Measurements from ENCODE around the gene TRAF1. TPM values are rescaled to one million over a fixed set of nuclear protein-coding genes. Genes with fewer than 3 reads are reported as not detected.
A peak's percentile ranks its signal among the peaks of the same experiment; 100 is the strongest.

TRAF1 gene
- total RNA-seq, 2 experiments from 2014 or later = 51.6 to 52.9 TPM

GRCh38 chr9:120938851-120939250, 12.3 kb upstream of the TRAF1 start:
- DNase-seq = no peak
- ChIA-PET POLR2A (interaction anchor here (1.1 kb wide), 1 partner anchor 34 kb away, joined by 3 read pairs; no protein-coding TSS in a partner anchor), CTCF (interaction anchor here (0.9 to 1.4 kb wide), 8 partner anchors 12 to 182 kb away, joined by 3 to 5 read pairs (median 4); partner anchors contain the start of genes PHF19 and TRAF1)
- peaks cover 36% of the 10 kb centered on the region for H3K4me1 Mint-ChIP-seq (ENCODE audit: low read depth)
- H3K9me3 Mint-ChIP-seq (ENCODE audit: insufficient read depth) = no peaks in the 10 kb centered on the region
- peaks cover 8% of the 10 kb centered on the region for H3K27me3 Mint-ChIP-seq (ENCODE audit: low read depth)
- no peak overlapping the region for H3K27ac Mint-ChIP-seq
- ATAC-seq = no peak
- H3K4me3 Mint-ChIP-seq = no peak overlapping the region
- H3K36me3 Mint-ChIP-seq (ENCODE audit: low read depth) = no peaks in the 10 kb centered on the region

DNA sequence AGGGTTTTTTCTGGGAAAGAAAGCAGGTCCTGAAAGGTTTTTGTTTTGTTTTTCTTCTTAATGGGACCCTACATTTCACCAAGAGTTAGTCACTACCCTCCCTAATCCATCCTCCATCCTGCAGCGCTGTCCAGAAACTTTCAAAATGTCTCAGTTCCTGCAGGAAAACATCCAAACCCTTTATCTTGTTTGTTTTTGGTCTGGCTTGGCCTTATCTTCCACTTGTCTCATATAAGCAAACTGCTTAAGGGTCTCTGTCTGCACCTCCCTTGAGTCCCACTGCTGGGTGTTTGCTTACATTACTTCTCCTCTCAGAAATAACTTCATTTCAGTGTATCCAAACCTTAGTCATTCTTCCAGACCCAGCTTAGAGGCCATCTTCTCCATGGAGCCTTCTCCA, 11.0 kb upstream of the TRAF1 start:
- ChIA-PET CTCF (interaction anchor here (0.7 to 7.2 kb wide), 16 partner anchors 12 to 341 kb away, joined by 3 to 66 read pairs (median 7); partner anchors contain the start of gene TRAF1), POLR2A (interaction anchor here (0.9 to 1.4 kb wide), 3 partner anchors 47 to 93 kb away, joined by 3 to 5 read pairs (median 3); no protein-coding TSS in a partner anchor)
- H3K27ac Mint-ChIP-seq = peak overlapping the region; percentile 48
- peaks cover 8% of the 10 kb centered on the region for H3K27me3 Mint-ChIP-seq (ENCODE audit: low read depth)
- no peak overlapping the region for H3K4me3 Mint-ChIP-seq
- no peak for DNase-seq
- no peaks in the 10 kb centered on the region for H3K36me3 Mint-ChIP-seq (ENCODE audit: low read depth)
- peaks cover 49% of the 10 kb centered on the region for H3K4me1 Mint-ChIP-seq (ENCODE audit: low read depth)
- H3K9me3 Mint-ChIP-seq (ENCODE audit: insufficient read depth) = no peaks in the 10 kb centered on the region
- no peak for ATAC-seq

- Mint-ChIP-seq H3K4me1 (ENCODE audit: low read depth) (peaks cover 54% of the 10 kb centered on the region), H3K27ac (peak overlapping the region; percentile 77), H3K4me3 (no peak overlapping the region), H3K9me3 (ENCODE audit: insufficient read depth) (no peaks in the 10 kb centered on the region), H3K36me3 (ENCODE audit: low read depth) (no peaks in the 10 kb centered on the region), H3K27me3 (ENCODE audit: low read depth) (peaks cover 8% of the 10 kb centered on the region)
- DNase-seq = no peak
- CTCF ChIA-PET = interaction anchor here (0.6 to 7.2 kb wide), 23 partner anchors 9 to 342 kb away, joined by 3 to 66 read pairs (median 5); partner anchors contain the start of gene TRAF1
- POLR2A ChIA-PET = interaction anchor here (0.9 to 1.7 kb wide), 4 partner anchors 21 to 93 kb away, joined by 3 to 5 read pairs (median 4); no protein-coding TSS in a partner anchor
- no peak for ATAC-seq
These were observed 10.5 kb upstream of the TRAF1 start for GRCh38 chr9:120937127-120937526.

- Mint-ChIP-seq H3K4me3 (peak overlapping the region; percentile 15), H3K27me3 (ENCODE audit: low read depth) (peaks cover 8% of the 10 kb centered on the region), H3K27ac (peak overlapping the region; percentile 77), H3K9me3 (ENCODE audit: insufficient read depth) (no peaks in the 10 kb centered on the region), H3K36me3 (ENCODE audit: low read depth) (no peaks in the 10 kb centered on the region), H3K4me1 (ENCODE audit: low read depth) (peaks cover 57% of the 10 kb centered on the region)
- ATAC-seq (no peak), DNase-seq (no peak)
- ChIA-PET CTCF (interaction anchor here (0.6 to 7.2 kb wide), 25 partner anchors 10 to 342 kb away, joined by 3 to 66 read pairs (median 5); partner anchors contain the start of gene TRAF1), POLR2A (interaction anchor here (0.6 to 8.3 kb wide), 8 partner anchors 13 to 139 kb away, joined by 3 to 111 read pairs (median 4); partner anchors contain the start of genes PSMD5 and TRAF1)
These were observed 10.1 kb upstream of the TRAF1 start for GRCh38 chr9:120936764-120937122.

GRCh38 chr9:120936011-120936763, 9.6 kb upstream of the TRAF1 start:
- H3K9me3 Mint-ChIP-seq (ENCODE audit: insufficient read depth) = no peaks in the 10 kb centered on the region
- POLR2A ChIA-PET = interaction anchor here (0.6 to 8.3 kb wide), 7 partner anchors 13 to 139 kb away, joined by 3 to 111 read pairs (median 5); partner anchors contain the start of genes PHF19, PSMD5 and TRAF1
- DNase-seq = peak; percentile 91

GRCh38 chr9:120935383-120935857, 8.8 kb upstream of the TRAF1 start:
- CTCF ChIA-PET = interaction anchor here (0.6 to 7.2 kb wide), 19 partner anchors 10 to 180 kb away, joined by 3 to 66 read pairs (median 5); partner anchors contain the start of genes FBXW2 and TRAF1
- POLR2A ChIA-PET = interaction anchor here (1.7 to 8.3 kb wide), 4 partner anchors 12 to 59 kb away, joined by 5 to 141 read pairs (median 62); partner anchors contain the start of genes PHF19 and TRAF1
- Mint-ChIP-seq H3K4me1 (ENCODE audit: low read depth) (peaks cover 68% of the 10 kb centered on the region), H3K9me3 (ENCODE audit: insufficient read depth) (no peaks in the 10 kb centered on the region), H3K27ac (peak overlapping the region; percentile 77), H3K27me3 (ENCODE audit: low read depth) (no peaks in the 10 kb centered on the region), H3K4me3 (peak overlapping the region; percentile 15), H3K36me3 (ENCODE audit: low read depth) (peaks cover 4% of the 10 kb centered on the region)
- DNase-seq (peak; percentile 42), ATAC-seq (no peak)

More at GRCh38 chr9:120936011-120936763, 9.6 kb upstream of the TRAF1 start:
- H3K27me3 Mint-ChIP-seq (ENCODE audit: low read depth) = peaks cover 5% of the 10 kb centered on the region
- H3K36me3 Mint-ChIP-seq (ENCODE audit: low read depth) = peaks cover under 1% of the 10 kb centered on the region
- peak; percentile 72 for ATAC-seq
- H3K4me3 Mint-ChIP-seq = peak overlapping the region; percentile 15
- peaks cover 62% of the 10 kb centered on the region for H3K4me1 Mint-ChIP-seq (ENCODE audit: low read depth)
- H3K27ac Mint-ChIP-seq = peak overlapping the region; percentile 77
- CTCF ChIA-PET = interaction anchor here (0.6 to 7.2 kb wide), 29 partner anchors 10 to 343 kb away, joined by 3 to 66 read pairs (median 5); partner anchors contain the start of genes FBXW2 and TRAF1

DNA sequence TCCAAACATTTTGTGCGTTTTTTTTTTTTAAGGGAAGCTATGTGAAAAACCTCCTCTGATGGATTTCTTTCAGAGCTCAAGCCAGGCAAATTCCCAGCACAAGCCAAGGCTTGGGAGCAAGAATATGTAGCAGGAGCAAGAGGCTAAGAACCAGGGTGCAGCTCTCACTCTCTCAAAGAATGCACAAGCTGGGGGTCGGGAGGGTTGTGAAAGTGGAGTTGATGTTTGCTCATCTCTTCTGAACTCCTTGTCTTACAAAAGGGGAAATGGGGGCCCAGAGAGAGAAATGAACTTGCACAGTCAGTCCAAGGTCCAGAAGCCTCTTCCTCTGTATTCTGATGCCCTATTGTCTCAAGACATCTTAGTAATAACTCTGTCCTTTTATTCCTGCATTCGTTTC, 7.7 kb upstream of the TRAF1 start:
- POLR2A ChIA-PET = interaction anchor here (0.6 to 15.6 kb wide), 5 partner anchors 11 to 137 kb away, joined by 3 to 344 read pairs (median 111); partner anchors contain the start of genes PHF19 and TRAF1
- CTCF ChIA-PET = interaction anchor here (1.0 to 7.2 kb wide), 8 partner anchors 25 to 178 kb away, joined by 3 to 66 read pairs (median 4); no protein-coding TSS in a partner anchor
- H3K27me3 Mint-ChIP-seq (ENCODE audit: low read depth) = no peaks in the 10 kb centered on the region
- peaks cover 79% of the 10 kb centered on the region for H3K4me1 Mint-ChIP-seq (ENCODE audit: low read depth)
- peak overlapping the region; percentile 86 for H3K27ac Mint-ChIP-seq
- H3K36me3 Mint-ChIP-seq (ENCODE audit: low read depth) = peaks cover 4% of the 10 kb centered on the region
- no peaks in the 10 kb centered on the region for H3K9me3 Mint-ChIP-seq (ENCODE audit: insufficient read depth)
- H3K4me3 Mint-ChIP-seq = peak overlapping the region; percentile 9
- ATAC-seq = no peak
- peak; percentile 30 for DNase-seq

DNA sequence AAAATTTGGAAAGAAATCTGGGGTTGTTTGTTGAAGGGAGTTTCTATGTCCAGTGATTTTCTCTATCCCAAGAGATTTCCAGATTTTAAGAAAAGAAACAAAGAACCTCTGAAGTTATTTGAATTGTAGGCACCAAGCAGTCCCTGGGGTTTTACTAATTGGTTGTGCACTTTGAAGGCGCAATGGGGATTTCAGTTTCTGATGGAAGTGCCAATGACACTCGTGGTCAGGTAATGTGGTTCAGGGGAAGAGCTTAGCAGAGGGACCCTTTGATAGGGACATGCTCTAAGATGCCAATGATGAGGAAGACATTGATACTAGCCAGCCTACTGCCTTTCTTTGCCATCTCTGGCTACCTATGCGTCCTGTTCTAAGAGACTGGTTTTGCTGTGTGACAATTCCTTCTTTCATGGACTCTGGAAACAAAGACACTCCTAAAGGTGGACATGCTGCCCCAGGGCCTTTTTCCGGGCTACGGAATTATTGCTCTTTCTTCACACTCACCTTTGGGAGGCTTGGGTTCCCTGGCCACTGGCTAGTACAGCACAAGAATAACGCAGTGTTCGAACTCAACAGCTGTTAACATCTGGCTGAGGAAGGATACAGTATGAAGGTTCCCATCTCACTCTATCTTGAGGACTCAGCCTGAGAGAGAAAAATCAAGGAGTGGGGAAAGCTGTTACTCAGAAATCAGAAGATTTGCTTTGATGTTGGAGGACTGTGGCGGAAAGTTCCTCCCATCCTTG, 6.9 kb upstream of the TRAF1 start:
- POLR2A ChIA-PET = interaction anchor here (0.6 to 15.6 kb wide), 6 partner anchors 10 to 138 kb away, joined by 3 to 344 read pairs (median 58); partner anchors contain the start of genes PHF19 and TRAF1
- H3K9me3 Mint-ChIP-seq (ENCODE audit: insufficient read depth) = no peaks in the 10 kb centered on the region
- DNase-seq (no peak), ATAC-seq (no peak)
- peaks cover 81% of the 10 kb centered on the region for H3K4me1 Mint-ChIP-seq (ENCODE audit: low read depth)
- no peak overlapping the region for H3K4me3 Mint-ChIP-seq
- CTCF ChIA-PET = interaction anchor here (1.0 to 7.2 kb wide), 7 partner anchors 9 to 177 kb away, joined by 3 to 66 read pairs (median 3); no protein-coding TSS in a partner anchor
- H3K36me3 Mint-ChIP-seq (ENCODE audit: low read depth) = peaks cover 4% of the 10 kb centered on the region
- H3K27me3 Mint-ChIP-seq (ENCODE audit: low read depth) = no peaks in the 10 kb centered on the region
- H3K27ac Mint-ChIP-seq = peak overlapping the region; percentile 86

GRCh38 chr9:120932086-120932823, 5.7 kb upstream of the TRAF1 start:
- DNase-seq (no peak), ATAC-seq (no peak)
- peaks cover 89% of the 10 kb centered on the region for H3K4me1 Mint-ChIP-seq (ENCODE audit: low read depth)
- POLR2A ChIA-PET = interaction anchor here (0.9 to 15.6 kb wide), 17 partner anchors 9 to 194 kb away, joined by 3 to 344 read pairs (median 7); partner anchors contain the start of genes FBXW2, PHF19 and TRAF1
- CTCF ChIA-PET = interaction anchor here (0.6 to 7.2 kb wide), 9 partner anchors 8 to 64 kb away, joined by 3 to 66 read pairs (median 5); no protein-coding TSS in a partner anchor
- H3K4me3 Mint-ChIP-seq = peak overlapping the region; percentile 81
- no peaks in the 10 kb centered on the region for H3K27me3 Mint-ChIP-seq (ENCODE audit: low read depth)
- peak overlapping the region; percentile 100 for H3K27ac Mint-ChIP-seq
- H3K9me3 Mint-ChIP-seq (ENCODE audit: insufficient read depth) = no peaks in the 10 kb centered on the region
- H3K36me3 Mint-ChIP-seq (ENCODE audit: low read depth) = peaks cover 12% of the 10 kb centered on the region

All from activated CD8-positive, alpha-beta T cell treated with anti-CD3 and anti-CD28 coated beads, Interleukin-2, amount 10 ng/mL, durations not matched to agents 7 days and 5 days (primary cell).